ENCODE results near the gene DIP2C.

DNA sequence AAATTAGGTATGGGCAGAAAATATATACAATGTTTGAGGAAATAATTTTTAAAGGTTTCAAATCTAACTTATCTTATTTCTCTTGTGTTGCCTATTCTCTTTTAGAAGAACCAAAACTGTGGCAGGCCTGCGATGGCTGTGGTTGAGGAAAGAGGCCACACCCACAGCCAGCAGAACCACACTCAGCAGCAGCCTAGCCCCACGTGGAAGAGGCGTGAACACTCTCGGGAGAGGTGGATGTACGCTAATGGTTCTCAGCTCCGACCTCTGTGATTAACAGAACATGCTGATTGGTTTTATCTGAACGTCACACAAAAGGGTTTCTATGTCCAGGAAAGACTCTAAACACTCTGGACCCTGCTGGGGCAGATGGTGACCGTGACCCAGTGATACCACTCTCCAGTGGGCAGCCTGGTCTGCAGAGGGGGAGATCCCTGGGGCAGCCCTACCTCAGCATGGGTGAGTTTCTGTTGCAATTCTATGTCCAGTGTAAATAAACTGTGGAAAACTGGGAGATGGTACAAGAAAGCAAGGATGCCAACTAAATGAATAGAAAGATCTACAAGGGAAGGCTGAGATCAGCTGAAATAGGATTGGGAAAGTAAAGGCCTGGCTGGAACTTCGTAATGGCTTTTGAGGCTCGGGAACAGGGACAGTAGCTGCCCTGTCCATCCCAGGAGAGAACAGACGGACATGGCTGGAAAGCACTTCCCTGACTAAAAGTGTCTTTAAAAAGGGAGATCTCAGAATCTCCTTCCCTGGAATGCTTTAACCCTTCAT, 26.6 kb downstream of the DIP2C start:
- TF ChIP-seq, protein P1, sequence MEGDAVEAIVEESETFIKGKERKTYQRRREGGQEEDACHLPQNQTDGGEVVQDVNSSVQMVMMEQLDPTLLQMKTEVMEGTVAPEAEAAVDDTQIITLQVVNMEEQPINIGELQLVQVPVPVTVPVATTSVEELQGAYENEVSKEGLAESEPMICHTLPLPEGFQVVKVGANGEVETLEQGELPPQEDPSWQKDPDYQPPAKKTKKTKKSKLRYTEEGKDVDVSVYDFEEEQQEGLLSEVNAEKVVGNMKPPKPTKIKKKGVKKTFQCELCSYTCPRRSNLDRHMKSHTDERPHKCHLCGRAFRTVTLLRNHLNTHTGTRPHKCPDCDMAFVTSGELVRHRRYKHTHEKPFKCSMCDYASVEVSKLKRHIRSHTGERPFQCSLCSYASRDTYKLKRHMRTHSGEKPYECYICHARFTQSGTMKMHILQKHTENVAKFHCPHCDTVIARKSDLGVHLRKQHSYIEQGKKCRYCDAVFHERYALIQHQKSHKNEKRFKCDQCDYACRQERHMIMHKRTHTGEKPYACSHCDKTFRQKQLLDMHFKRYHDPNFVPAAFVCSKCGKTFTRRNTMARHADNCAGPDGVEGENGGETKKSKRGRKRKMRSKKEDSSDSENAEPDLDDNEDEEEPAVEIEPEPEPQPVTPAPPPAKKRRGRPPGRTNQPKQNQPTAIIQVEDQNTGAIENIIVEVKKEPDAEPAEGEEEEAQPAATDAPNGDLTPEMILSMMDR (IDR thresholded peaks at IDR 0.05), result no peak
- TF ChIP-seq POLR2A (IDR thresholded peaks at IDR 0.05), result no peak
- TF ChIP-seq POLR2AphosphoS5 (IDR thresholded peaks at IDR 0.05), result no peak

Measured in prostate gland (tissue), 2 donors.